GM18502 (cell line): ENCODE results near the gene PTH2R.
"Not testable (repeated sequence)": the region's sequence is repeated elsewhere in the genome, so short reads cannot be mapped to it uniquely, and the experiment has no call there.

ENCODE experiments used
- ATAC-seq: cut with Tn5 transposase; IDR thresholded peaks from one replicate; pipeline ENCODE4 v1.9.1; 2021; ENCODE audit warnings: mild to moderate bottlenecking; ENCODE audit not compliant: unreplicated experiment, poor library complexity

PTH2R gene

DNA sequence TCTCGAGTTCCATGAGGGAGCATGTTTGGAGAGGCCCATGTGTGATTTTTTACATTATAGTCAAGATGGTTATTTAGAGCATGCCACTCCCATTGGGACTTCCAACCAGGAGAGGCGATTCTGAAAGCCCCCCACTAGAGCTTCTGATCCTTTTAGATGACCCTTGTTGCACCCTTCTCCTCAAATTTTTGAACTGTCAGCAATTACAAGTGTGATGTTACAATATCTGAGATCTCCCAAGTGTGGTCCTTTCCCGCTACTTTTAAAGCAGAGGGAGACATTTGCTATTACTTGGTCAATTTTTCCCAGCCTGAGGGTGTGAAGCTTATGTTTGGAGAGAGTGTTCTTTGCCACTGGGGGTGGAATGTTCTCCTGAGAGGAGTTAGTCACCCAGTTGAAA, 16.7 kb upstream of the PTH2R start:
- no peak for ATAC-seq

DNA sequence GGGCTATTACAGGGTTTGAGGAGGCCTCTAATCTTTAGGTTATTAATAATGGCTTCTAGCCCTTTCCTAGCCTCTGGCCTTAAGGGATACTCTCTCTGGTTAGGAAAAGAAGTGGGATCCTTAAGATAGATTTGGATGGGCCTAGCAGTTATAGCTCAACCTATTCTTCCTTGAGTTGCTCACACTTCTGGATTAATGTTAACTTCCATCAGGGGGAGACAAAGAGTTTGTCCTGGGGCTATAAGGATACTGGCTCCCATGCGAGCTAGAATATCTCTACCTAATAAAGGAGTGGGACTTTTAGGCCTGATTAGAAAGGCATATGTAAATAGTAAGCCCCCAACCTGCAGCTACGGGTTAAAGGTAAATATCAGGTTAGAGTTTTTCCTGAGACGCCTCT, 14.3 kb upstream of the PTH2R start:
- ATAC-seq = no peak

DNA sequence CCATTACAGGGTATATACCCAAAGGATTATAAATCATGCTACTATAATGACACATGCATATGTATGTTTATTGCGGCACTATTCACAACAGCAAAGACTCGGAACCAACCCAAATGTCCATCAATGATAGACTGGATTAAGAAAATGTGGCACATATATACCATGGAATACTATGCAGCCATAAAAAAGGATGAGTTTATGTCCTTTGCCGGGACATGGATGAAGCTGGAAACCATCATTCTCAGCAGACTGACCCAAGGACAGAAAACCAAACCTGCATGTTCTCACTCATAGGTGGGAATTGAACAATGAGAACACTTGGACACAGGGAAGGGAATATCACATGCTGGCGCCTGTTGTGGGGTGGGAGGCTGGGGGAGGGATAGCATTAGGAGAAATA, 9.8 kb upstream of the PTH2R start:
- not testable (repeated sequence) for ATAC-seq

DNA sequence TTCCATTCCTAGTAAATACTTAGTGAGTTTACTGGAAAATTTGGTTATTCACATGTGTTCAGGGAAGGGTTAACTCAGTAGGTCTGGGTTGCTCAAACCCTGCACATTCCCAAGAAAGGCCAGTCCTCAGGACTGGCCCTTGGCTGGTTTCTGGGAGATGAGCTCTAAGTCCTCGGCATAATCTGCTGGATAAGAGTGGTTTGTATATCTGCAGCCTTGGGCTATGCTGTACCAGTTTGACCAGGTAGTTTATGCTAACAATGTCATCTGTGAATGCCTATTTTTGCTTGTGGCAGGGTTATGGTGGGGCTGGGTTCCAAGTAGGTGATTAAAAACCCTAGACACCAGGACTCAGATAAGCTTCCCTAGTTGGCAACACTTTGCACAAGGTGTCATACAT, 7.4 kb upstream of the PTH2R start:
- no peak for ATAC-seq

- peak; percentile 69 for ATAC-seq
Observed at GRCh38 chr2:208407667-208408066, 1.1 kb downstream of the PTH2R start.

GRCh38 chr2:208413931-208414330, 7.3 kb downstream of the PTH2R start:
- ATAC-seq = no peak

- ATAC-seq = peak; percentile 78
Observed at GRCh38 chr2:208415255-208415654, 8.7 kb downstream of the PTH2R start.

- peak; percentile 93 for ATAC-seq
Observed at GRCh38 chr2:208415897-208416296, 9.3 kb downstream of the PTH2R start.

GRCh38 chr2:208426412-208427045, 19.9 kb downstream of the PTH2R start:
- ATAC-seq = no peak

DNA sequence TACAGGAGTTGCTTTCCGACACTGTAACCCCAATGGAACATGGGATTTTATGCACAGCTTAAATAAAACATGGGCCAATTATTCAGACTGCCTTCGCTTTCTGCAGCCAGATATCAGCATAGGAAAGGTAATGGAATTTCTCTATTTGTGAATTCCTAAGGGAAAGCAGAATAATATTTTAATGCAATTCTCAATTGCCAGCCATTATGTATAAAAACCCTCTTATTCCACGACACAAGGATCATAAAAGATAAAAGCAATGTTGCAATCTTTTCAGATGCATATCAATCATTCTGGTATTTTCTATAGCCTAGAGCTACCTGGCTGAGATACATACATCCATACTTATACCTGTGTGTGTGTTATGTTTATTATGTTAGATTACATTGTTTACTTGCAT, 31.2 kb downstream of the PTH2R start:
- no peak for ATAC-seq

GRCh38 chr2:208440716-208441115, 34.1 kb downstream of the PTH2R start:
- ATAC-seq = no peak

GRCh38 chr2:208441951-208442350, 35.4 kb downstream of the PTH2R start:
- ATAC-seq = no peak

DNA sequence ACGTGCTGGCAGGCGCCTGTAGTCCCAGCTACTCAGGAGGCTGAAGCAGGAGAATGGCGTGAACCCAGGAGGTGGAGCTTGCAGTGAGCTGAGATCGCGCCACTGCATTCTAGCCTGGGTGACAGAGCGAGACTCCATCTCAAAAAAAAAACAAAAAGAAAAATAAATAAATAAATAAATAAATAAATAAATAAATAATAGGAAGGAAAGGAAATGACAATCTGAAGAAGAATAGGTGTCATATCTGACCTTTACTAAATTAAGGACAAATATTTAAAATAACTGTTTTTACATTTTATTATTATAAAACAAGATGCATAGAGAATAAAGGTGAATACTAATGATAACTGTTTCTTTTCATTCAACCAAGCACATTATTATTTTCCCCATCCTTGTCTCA, 40.9 kb downstream of the PTH2R start:
- not testable (repeated sequence) for ATAC-seq

DNA sequence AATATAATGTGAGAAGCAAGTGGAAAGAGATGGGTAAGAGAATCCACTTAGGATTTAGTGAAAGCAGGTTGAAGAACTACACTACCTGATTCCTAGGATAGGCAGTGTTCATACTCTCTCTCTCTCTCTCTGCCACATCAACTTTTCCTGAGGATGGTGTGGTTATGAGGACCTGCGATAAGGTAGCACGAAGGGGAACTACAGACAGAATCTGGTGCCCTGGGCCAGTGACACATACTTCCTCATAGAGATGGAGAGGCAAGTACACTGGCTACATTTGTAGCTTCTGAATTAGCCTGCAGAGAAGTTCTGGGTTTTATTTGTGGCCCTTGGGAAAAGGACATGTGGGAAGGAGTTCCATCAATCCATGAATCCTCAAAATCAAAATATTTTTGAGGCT, 44.5 kb downstream of the PTH2R start:
- no peak for ATAC-seq

- no peak for ATAC-seq
Observed at GRCh38 chr2:208454861-208455260, 48.3 kb downstream of the PTH2R start.

DNA sequence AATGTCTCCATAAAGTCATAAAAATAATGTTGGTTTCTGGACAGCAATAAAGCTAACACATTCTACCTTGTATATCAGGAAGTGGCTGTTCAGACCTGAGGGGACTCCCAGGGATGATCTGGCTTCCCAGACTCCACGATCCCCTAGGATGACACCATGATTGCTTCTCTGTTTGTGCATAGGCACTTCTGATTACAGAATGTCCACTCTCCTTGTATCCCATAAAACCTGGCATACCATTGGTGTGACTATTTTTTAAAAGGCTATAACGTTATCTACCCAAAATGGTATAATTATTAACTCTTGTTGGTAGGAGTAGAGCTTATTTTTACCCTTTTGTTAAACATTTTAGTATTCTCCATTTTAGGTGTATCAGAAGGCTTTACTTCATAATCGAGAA, 57.1 kb downstream of the PTH2R start:
- ATAC-seq = no peak

DNA sequence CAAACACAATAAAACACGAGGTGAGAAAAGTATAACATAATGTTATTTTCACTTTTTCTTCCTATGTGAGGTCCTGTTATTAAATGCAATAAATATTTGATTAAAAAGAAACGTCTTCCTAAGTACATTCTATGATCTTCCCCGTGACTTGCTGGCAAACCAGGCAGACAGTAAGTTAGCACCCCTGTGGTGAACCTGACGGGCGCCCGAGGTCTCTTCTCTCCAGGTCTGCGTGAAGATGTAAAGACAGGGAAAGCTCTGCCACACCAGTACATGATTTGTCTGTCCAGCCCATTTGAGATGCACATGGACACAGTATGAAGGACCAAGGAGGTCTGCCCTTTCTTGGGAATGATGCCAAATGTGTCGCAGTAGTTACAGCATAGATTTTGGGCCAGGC, 57.6 kb downstream of the PTH2R start:
- ATAC-seq = no peak

DNA sequence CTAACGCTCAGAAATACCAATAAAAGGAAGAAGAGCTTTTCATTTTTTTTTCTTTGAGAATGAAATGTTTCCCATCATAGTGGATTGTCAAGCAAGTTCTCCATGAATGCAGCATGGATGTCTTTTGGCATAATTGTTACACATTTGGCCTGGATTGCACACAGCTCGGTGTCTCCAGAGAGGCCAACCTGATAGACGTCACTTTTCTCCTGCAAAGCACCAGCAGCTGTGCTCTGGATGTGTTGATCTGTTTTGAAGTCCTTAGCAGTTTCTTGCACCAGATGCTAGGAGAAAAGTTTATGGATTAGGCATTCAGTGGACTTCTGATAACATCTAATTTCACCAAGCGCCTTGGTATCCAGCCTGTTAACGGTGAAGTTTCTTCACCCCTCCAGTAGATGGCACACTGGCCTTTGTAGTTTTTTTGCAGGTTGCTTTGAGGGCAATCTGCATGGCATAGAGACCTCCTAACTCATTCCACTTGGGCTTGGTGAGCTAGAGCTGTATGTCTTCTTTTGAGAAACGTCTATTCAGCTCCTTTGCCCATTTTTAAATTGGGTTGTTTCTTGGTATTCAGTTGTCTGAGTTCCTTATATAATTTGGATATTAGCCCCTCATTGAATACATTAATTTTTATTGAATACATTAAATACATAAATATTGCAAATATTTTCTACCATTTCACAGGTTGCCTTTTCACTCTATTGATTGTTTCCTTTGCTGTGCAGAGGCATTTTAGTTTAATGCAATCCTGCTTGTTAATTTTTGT, 59.7 kb downstream of the PTH2R start:
- ATAC-seq = peak; percentile 85

- no peak for ATAC-seq
Observed at GRCh38 chr2:208466920-208467298, 60.3 kb downstream of the PTH2R start.

DNA sequence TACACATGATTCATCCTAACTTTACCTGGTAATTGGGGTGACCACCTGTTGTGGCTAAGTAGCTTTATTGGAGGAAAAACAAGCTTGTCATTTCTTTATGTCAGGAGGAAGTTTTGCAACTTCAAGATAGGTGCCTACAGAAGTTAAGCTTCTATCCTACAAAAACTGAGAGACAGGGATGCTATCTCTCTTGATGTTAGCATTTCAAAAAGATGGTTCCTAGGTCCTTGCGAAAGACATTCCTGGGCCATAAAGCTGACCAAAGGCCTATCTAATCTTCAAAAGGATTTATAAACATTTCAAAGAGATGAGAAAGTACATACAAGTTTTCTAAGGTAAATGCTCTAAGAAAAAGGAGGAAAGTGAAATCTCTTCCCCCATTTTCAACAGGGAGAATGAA, 61.0 kb downstream of the PTH2R start:
- no peak for ATAC-seq

- no peak for ATAC-seq
Observed at GRCh38 chr2:208477741-208478140, 71.1 kb downstream of the PTH2R start.

DNA sequence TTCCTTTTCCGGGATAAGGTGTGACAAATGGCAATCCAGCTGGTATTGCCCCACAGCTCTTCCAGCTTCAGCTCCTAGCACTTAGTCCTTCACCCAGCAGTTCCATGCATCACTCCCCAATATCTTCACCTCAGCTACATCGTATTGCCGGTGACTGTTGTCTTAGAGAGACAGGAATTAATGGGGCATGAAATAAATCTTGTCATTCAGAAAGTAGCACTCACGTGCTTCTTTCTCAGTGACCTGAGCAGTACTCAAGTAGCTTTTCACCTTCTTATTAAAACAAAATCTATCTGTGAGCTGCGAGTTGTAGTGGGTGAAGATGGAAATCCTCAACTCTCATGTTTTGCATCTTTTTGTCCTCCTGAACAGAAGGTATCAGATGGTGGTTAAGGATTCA, 72.8 kb downstream of the PTH2R start:
- peak; percentile 70 for ATAC-seq
